ENCODE results near the gene CELF5. TPM values are rescaled to one million over a fixed set of nuclear protein-coding genes. Genes with fewer than 3 reads are reported as not detected.

The CELF5 gene
- total RNA-seq, 1 donor from 2014 or later, result 2.3 TPM

DNA sequence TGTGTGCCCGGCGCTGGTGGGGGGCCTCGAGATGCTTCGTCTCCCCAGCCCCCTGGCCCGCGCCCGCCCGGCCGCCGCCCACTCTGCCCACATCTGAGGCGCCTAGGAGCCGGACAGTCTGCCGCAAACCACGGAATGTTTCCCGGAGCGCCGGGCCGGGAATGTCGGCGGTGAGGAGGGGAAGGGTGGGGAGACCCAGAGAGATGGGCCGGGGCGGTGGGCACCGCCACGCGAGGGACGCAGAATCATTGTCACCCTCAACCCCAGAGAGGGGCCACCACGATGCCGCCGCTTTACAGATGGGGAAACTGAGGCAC lies 95.9 kb downstream of the CELF5 start:
- Mint-ChIP-seq H3K27ac (ENCODE audit: unreplicated experiment) (no peak overlapping the region), H3K4me3 (no peak overlapping the region), H3K27me3 (ENCODE audit: low read depth) (peaks cover 44% of the 10 kb centered on the region), H3K9me3 (no peaks in the 10 kb centered on the region), H3K4me1 (no peaks in the 10 kb centered on the region), H3K36me3 (ENCODE audit: low read depth) (no peaks in the 10 kb centered on the region)
- TF ChIP-seq, protein P1, sequence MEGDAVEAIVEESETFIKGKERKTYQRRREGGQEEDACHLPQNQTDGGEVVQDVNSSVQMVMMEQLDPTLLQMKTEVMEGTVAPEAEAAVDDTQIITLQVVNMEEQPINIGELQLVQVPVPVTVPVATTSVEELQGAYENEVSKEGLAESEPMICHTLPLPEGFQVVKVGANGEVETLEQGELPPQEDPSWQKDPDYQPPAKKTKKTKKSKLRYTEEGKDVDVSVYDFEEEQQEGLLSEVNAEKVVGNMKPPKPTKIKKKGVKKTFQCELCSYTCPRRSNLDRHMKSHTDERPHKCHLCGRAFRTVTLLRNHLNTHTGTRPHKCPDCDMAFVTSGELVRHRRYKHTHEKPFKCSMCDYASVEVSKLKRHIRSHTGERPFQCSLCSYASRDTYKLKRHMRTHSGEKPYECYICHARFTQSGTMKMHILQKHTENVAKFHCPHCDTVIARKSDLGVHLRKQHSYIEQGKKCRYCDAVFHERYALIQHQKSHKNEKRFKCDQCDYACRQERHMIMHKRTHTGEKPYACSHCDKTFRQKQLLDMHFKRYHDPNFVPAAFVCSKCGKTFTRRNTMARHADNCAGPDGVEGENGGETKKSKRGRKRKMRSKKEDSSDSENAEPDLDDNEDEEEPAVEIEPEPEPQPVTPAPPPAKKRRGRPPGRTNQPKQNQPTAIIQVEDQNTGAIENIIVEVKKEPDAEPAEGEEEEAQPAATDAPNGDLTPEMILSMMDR (conservative IDR thresholded peaks at IDR 0.05), result no peak
- no peak for DNase-seq (ENCODE audit: low read depth, low spot score)

GRCh38 chr19:3320853-3321252 lies 96.4 kb downstream of the CELF5 start:
- no peaks in the 10 kb centered on the region for H3K9me3 Mint-ChIP-seq
- DNase-seq (ENCODE audit: low read depth, low spot score), result no peak
- TF ChIP-seq, protein P1 (conservative IDR thresholded peaks at IDR 0.05), result no peak
- no peak overlapping the region for H3K27ac Mint-ChIP-seq (ENCODE audit: unreplicated experiment)
- no peak overlapping the region for H3K4me3 Mint-ChIP-seq
- H3K36me3 Mint-ChIP-seq (ENCODE audit: low read depth), result no peaks in the 10 kb centered on the region
- H3K4me1 Mint-ChIP-seq, result no peaks in the 10 kb centered on the region
- H3K27me3 Mint-ChIP-seq (ENCODE audit: low read depth), result peaks cover 46% of the 10 kb centered on the region

- TF ChIP-seq, protein P1 (conservative IDR thresholded peaks at IDR 0.05), result no peak
- H3K27me3 Mint-ChIP-seq (ENCODE audit: low read depth), result peaks cover 48% of the 10 kb centered on the region
These were observed 97.2 kb downstream of the CELF5 start for GRCh38 chr19:3321696-3322095.

DNA sequence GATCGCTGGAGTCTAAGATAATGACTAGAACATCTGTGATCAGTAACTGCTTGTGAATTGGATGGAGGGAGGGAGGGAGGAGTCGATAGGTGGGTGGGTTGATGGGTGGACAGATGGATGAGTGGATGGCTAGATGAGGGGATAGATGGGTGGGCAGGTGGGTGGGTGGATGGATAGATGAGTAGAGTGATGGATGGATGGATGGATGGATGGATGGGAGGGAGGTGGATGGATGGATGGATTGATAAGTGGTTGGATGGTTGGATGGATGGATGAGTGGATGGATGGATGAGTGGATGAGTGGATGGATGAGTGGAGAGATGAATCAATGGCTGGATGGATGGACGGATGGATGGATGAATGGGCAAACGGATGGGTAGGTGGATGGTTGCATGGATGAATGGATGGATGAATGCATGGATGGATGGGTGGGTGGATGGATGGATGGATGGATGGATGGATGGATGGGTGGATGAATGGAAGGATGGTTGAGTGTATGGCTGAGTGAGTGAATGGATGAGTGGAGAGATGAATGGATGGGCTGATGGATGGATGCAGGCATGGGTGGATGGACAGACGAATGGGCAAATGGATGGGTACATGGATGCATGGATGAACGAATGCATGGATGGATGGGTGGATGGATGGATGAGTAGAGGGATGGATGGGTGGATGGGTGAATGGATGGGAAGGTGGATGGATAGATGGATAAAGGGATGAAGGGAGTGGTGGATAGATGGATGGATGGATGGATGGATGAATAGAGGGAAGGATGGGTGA lies 97.9 kb downstream of the CELF5 start:
- Mint-ChIP-seq H3K36me3 (ENCODE audit: low read depth) (no peaks in the 10 kb centered on the region), H3K4me3 (no peak overlapping the region), H3K4me1 (no peaks in the 10 kb centered on the region), H3K27me3 (ENCODE audit: low read depth) (peaks cover 51% of the 10 kb centered on the region), H3K27ac (ENCODE audit: unreplicated experiment) (no peak overlapping the region), H3K9me3 (no peaks in the 10 kb centered on the region)
- TF ChIP-seq, protein P1 (conservative IDR thresholded peaks at IDR 0.05), result no peak
- DNase-seq (ENCODE audit: low read depth, low spot score), result no peak

More at GRCh38 chr19:3321696-3322095, 97.2 kb downstream of the CELF5 start:
- H3K4me1 Mint-ChIP-seq, result no peaks in the 10 kb centered on the region
- no peak for DNase-seq (ENCODE audit: low read depth, low spot score)
- H3K4me3 Mint-ChIP-seq, result no peak overlapping the region
- no peak overlapping the region for H3K27ac Mint-ChIP-seq (ENCODE audit: unreplicated experiment)
- H3K36me3 Mint-ChIP-seq (ENCODE audit: low read depth), result no peaks in the 10 kb centered on the region
- no peaks in the 10 kb centered on the region for H3K9me3 Mint-ChIP-seq

GRCh38 chr19:3323026-3323425 lies 98.6 kb downstream of the CELF5 start:
- Mint-ChIP-seq H3K4me1 (no peaks in the 10 kb centered on the region), H3K27ac (ENCODE audit: unreplicated experiment) (no peak overlapping the region)
- TF ChIP-seq, protein P1 (conservative IDR thresholded peaks at IDR 0.05), result no peak

More at GRCh38 chr19:3323026-3323425, 98.6 kb downstream of the CELF5 start:
- Mint-ChIP-seq H3K9me3 (no peaks in the 10 kb centered on the region), H3K36me3 (ENCODE audit: low read depth) (no peaks in the 10 kb centered on the region), H3K27me3 (ENCODE audit: low read depth) (peaks cover 52% of the 10 kb centered on the region), H3K4me3 (no peak overlapping the region)
- DNase-seq (ENCODE audit: low read depth, low spot score), result no peak
